Gastrocnemius medialis (tissue), 4 donors: ENCODE measurements around the gene MRPL2.

ENCODE experiments used
- CTCF ChIP-seq, 5 experiments: fragments of 450-650 bp in 3 of 5; fragments of 200-600 bp in 2 of 5; sonication (generic) in 2 of 5; IDR thresholded peaks in 4 of 5; conservative IDR thresholded peaks in 1 of 5; 1 replicate in 4 of 5; 2 replicates in 1 of 5; pipeline ENCODE4 v1.5.1; 2016 to 2019; ENCODE audit warnings: antibody characterized with exemption in 5 of 5, mild to moderate bottlenecking in 3 of 5, moderate library complexity in 3 of 5
- POLR2A ChIP-seq, 2 donors: fragments of 450-650 bp; IDR thresholded peaks; one replicate each; pipeline ENCODE4 v1.6.1; 2017; ENCODE audit warnings: antibody characterized with exemption in 2 of 2, mild to moderate bottlenecking in 2 of 2, moderate library complexity in 2 of 2

GRCh38 chr6:43037197-43037596 is 22.0 kb downstream of the MRPL2 start:
- no peak for TF ChIP-seq CTCF (IDR thresholded peaks at IDR 0.05 in 4 of 5, conservative IDR thresholded peaks at IDR 0.05 in 1 of 5)
- TF ChIP-seq POLR2A (IDR thresholded peaks at IDR 0.05): no peak
